ENCODE results near the gene MORC2.

Gene MORC2

DNA sequence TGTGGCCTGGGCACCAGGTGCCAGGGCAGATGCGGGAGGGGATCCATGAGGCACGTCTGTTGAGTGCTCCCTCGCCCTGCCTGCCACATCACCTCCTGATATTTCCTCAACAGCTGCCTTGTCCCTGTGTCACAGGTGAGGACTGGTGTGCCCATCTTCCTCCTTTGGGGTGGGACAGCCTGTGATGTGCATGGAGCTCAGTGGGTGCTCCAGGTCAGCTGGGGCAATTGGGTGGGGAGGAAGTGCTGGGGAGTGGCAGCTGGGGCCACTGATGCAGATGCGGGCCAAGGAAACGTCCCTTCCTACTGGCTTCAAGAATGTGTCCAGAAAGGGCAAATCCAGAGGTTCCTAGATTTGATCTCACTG lies 83.6 kb downstream of the MORC2 start:
- no peak for DNase-seq

DNA sequence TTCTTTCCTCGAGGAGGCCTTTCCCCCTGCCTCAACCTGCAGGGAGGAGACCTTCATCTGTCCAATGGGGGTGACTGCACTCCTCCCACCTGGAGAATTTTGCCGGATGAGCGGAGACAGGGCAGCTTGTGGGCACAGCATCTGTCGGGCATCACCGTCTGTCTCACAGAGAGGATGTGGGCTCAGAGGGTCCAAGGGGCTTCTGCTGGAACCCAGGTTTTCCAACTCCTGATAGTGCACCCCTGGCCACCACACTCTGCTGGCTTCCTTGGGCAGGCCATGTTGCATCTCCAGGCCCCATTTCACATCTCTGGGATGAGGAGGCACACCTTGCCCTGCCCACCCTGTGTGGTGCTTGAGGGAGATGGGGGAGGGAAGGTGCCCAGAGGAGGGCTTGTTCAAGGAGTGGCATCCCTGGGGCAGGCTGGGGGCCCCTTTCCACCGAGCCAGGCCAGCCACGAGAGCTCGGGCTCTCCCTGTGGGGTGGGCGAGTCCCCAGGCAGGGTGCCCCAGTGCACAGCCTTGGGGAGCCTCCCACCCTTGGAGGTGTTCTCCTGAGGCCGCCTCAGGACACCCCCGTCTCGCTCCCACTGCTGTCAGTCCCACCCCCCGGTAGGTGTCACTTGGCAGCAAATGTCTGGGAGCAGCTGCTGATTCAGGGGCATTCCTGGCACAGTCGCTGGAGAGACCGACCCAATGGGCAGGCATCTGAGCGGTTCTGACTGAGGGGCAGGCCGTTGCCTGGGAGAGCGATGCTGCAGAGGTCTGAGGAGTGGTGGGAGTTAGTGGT lies 84.2 kb downstream of the MORC2 start:
- DNase-seq, result no peak

DNA sequence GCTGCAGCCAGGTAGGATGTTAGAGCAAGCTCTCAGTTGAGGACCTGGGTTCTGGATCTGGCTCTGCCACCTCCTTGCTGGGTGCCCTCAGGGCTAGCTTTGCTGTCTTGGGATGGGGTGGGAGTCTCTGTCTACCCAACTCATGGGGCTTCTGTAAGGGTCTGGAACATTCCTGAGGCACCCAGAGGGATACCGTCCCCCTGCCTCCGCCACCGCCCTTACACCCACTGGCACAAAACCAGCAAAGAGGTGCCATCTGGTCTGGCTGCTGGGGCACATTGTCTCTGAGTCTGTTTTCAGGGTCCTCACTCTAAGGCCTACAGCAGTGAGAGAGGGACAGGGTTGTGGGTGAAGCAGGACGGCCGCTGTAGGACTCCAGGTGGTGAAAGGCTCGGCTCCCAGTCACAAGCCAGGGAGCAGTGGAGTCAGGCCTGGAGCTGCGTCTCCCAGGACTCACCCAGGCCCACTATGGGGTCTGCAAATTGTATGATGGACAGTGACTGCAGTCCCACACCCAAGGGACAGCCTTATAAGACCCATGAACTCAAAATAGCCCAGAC lies 84.9 kb downstream of the MORC2 start:
- no peak for DNase-seq

DNA sequence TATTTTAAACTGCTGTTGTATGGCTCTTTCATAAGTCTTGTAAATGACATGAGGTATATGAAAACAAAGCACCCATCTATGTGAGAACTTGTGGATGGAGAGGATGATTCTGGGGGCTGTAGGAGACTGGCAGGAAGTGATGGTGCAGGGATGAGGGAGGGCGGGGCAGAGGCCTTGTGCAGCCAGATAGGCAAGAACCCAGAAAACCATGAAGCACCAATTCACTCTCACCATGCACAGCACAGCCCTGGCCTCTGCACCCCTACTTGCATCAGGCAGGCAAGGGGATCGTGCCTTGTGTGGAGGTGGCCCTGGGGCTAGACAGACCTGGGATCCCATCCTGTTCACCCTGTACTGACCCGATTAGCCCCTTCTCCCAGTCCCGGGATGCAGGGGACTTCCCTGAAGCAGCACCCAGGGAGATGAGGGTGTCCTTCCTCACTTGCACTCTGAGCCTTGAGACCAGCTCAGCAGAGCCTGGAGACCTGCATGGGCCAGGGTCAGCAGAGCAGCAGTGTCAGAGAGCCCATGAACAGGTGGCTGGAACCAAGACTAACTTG lies 85.5 kb downstream of the MORC2 start:
- no peak for DNase-seq

DNA sequence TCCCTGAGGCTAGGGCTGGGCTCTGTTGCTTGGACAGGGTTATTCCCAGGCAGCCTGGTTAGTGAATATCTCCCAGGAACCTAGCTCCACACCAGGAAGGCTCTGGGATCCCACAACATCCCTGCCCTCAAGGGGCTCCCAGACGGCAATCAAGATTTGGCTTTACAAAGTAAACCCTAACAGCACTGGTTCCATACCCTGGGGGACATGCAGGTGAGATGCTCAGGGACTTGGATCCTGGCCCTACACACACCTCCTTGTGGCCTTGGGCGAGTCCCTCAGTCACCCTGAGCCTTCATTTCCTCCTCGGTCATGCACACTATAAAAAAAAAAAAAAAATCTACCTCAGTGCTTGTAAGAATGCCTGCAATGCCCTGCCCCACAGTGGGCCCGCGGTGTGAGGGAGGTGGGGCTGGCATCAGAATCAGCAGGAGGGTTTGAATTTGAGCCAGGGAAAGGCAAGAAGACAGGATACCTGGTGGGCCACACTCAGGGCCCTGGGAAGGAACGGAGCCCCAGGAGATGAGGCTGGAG lies 86.3 kb downstream of the MORC2 start:
- DNase-seq, result no peak

DNA sequence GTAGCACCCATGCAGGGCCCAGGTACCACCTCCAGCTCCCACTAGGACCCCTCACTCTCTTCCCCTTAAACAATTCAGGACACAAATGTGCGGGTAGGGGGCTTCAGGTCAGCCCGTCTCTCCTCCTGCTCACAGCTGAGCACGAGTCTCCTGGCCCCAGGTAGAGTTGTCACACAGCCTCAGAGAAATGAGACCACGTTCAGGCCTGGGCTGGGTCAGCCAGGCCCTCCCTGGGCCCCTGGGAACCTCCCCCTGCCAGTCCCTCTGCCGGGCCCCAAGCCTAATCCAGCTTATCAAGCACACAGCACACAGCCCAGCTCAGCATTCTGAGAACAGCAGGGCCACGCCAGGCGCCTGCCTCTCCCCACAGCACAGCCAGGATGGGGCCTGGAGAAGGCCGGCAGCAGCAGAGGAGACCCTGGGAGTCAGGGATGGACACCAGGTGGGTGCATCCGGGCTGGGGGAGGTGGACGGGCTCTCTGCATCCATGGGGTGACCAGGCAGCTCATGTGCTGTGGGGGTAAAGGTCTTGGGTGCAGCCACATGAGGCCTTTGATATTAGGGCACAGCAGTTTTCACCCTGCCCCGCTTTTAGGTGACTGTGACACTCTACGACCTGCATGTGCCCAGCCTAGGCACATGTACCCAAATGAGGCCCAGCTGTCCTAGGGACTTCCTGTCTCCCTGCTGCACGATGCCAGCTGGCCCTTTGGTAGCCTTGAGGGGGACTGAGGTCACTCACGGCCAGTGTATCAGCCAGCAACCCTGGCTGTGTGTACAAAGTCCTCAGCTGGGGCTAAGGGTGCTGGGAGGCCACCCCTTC lies 87.0 kb downstream of the MORC2 start:
- no peak for DNase-seq

- DNase-seq, result no peak
Observed at GRCh38 chr22:30880847-30881246, 87.7 kb downstream of the MORC2 start.

DNA sequence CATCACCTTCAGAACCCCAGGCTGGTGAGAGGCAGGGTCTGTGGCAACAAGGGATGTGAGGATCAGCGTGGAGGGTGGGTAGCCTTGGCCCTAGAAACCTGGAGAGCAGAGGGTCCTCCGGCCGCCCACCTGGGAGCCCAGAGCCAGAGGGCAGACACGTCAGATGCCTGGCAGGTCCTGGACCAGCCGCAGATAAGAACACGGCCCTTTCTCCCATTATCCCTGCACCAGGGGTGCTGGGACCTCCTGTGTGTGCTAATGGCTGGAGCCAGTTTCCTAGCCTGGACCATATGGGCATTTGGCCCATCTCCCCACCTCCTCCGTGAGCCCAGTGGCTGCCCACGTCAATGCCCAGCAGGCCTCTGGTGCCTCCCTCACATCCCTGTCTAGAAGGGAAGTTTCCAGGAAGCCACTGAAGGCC lies 88.4 kb downstream of the MORC2 start:
- no peak for DNase-seq

- DNase-seq, result no peak
Observed at GRCh38 chr22:30879415-30879797, 89.2 kb downstream of the MORC2 start.

DNA sequence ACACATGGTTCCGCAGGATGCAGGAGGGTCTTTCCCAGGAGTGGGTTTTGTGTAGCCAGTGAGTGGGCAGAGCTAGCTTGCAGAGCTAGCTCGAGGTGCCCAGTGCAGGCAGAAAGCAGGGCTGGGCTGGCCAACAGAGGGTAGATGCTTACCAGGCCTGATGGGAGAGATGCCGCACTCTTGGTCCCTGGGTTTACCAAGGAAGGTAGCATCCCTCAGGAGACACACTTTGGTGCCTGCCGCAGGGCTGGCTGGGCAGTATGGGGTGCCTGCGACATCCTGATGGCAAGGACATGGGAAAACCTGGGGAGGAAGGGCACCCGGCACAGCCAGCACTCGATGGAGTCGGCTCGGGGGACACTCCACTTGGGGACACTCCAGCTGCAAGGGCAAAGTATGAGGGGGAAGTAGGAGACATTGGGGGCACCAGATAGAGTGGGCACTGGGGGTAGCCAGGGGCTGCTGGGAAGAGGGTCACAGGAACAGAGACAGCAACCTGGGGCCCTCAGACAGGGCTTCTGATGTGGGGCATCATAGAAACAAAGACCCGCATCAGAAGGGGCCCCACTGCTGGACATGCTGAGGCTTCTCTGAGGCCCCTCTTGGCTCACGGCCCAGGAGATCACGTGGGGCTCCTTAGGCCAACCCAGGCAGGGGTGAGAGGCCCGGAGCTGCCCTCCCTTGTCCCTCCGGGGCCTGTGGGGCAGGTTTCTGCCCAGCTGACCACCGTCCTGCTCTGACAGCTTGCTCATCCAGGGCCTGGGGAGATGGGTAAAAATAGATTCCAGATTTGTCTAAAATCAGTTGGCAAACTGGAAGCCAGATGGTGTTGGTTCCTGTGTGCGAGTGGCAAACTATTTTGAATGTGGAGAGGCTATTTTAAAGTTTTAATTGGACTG lies 89.8 kb downstream of the MORC2 start:
- DNase-seq, result no peak

- no peak for DNase-seq
Observed at GRCh38 chr22:30877662-30878515, 90.7 kb downstream of the MORC2 start.

DNA sequence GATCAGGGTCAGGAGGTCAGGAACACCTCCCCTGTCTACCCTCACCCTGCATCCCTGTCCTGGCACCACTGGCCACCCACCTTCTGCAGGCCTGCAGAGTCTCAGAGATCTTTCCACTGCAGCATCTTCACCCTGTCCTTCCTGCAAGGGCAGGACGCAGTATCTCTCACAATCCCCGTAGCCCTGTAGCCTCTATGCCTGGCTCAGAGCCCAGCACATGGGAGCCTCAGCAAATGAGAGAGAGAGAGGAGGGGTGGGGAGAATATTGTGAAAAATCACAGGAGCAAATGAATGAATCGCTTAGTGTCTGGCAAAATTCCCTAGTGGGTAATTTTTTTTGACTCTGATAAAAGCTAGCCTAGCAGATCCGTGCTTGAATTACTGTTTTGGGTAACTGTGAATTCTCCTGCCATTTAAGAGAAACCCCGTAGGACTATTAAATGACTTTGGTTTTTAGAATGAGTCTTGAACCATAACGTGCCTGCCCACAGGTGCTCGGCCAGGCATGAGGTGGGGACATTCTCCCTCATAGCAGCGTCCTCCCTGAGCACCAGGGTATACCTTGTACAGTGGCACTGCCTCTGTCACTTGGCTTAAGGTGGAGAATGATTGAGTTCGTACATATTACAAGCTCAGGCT lies 91.5 kb downstream of the MORC2 start:
- DNase-seq, result no peak

GRCh38 chr22:30876221-30876751 lies 92.3 kb downstream of the MORC2 start:
- no peak for DNase-seq

- no peak for DNase-seq
Observed at GRCh38 chr22:30875481-30876215, 92.9 kb downstream of the MORC2 start.

All from central memory CD4-positive, alpha-beta T cell (primary cell).